Activated naive CD4-positive, alpha-beta T cell treated with anti-CD3 and anti-CD28 coated beads, Interleukin-2, amount 10 ng/mL, durations not matched to agents 7 days and 5 days (primary cell): ENCODE measurements around the gene OOSP4B.

Source experiments
- CTCF ChIA-PET: fragments of 350-600 bp; sonication (Branson Sonifier 250); formaldehyde crosslinking; loops from one replicate; lab custom pipeline; 2021; ENCODE audit warnings: antibody characterized with exemption; lab: Charles Lee
- DNase-seq: peaks from one replicate; pipeline ENCODE4 v3.0.0-alpha.2; 2020
- H3K27ac Mint-ChIP-seq: one replicate; pipeline ENCODE4 v1.8.0; 2021; ENCODE audit warnings: mild to moderate bottlenecking, moderate library complexity, mixed read lengths
- H3K27me3 Mint-ChIP-seq: one replicate; pipeline ENCODE4 v1.8.0; 2021; ENCODE audit warnings: mild to moderate bottlenecking, mixed read lengths
- H3K36me3 Mint-ChIP-seq: one replicate; pipeline ENCODE4 v1.8.0; 2021; ENCODE audit warnings: mixed read lengths
- H3K4me1 Mint-ChIP-seq: one replicate; pipeline ENCODE4 v1.8.0; 2021; ENCODE audit warnings: mixed read lengths
- H3K4me3 Mint-ChIP-seq: one replicate; pipeline ENCODE4 v1.8.0; 2021; ENCODE audit warnings: mild to moderate bottlenecking, moderate library complexity, mixed read lengths
- H3K9me3 Mint-ChIP-seq: one replicate; pipeline ENCODE4 v1.8.0; 2021; ENCODE audit warnings: mixed read lengths

The OOSP4B gene

DNA sequence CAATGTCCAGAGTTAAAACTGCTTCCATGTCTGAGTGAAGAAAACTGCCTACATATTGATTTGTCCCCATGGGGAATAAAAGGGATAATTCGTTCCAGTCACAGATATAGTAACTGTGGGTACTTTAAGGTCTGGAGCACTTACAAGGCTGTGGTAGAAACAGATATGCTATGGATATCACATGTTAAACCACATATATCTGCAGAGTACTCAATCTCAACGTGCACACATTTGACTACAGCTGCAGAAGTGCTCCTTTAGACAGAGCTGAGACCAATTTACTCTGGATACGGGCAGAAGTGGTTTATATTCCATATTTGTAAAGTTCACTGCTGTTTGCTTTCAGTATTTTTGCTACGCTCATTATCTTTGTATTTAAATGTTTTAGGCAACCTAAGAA, 61.8 kb downstream of the OOSP4B start:
- no peaks in the 10 kb centered on the region for H3K4me1 Mint-ChIP-seq
- no peak for DNase-seq
- H3K27ac Mint-ChIP-seq = no peak overlapping the region
- CTCF ChIA-PET = no interaction called here
- H3K4me3 Mint-ChIP-seq = no peak overlapping the region
- no peaks in the 10 kb centered on the region for H3K9me3 Mint-ChIP-seq
- no peaks in the 10 kb centered on the region for H3K36me3 Mint-ChIP-seq
- H3K27me3 Mint-ChIP-seq = no peaks in the 10 kb centered on the region

DNA sequence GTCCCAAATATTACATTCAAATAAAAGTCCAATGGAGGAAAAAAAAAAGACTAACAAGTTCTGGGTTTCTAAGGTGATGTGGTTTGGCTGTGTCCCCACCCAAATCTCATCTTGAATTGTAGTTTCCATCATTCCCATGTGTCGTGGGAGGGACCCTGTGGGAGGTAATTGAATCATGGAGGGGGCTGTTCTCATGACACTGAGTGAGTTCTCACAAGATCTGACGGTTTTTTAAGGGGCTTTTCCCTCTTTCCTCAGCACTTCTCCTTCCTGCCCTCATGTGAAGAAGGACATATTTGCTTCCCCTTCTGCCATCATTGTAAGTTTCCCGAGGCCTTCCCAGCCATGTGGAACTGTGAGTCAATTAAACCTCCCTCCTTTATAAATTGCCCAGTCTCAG, 63.6 kb downstream of the OOSP4B start:
- CTCF ChIA-PET = no interaction called here
- H3K4me3 Mint-ChIP-seq = no peak overlapping the region
- no peak for DNase-seq
- no peaks in the 10 kb centered on the region for H3K27me3 Mint-ChIP-seq
- no peaks in the 10 kb centered on the region for H3K36me3 Mint-ChIP-seq
- no peaks in the 10 kb centered on the region for H3K9me3 Mint-ChIP-seq
- no peaks in the 10 kb centered on the region for H3K4me1 Mint-ChIP-seq
- H3K27ac Mint-ChIP-seq = no peak overlapping the region
